Measurements from ENCODE around the gene HCN2. TPM values are rescaled to one million over a fixed set of nuclear protein-coding genes. Genes with fewer than 3 reads are reported as not detected.

The HCN2 gene
- total RNA-seq, 1 experiment from 2014 or later, result 0.04 TPM

- H3K9ac ChIP-seq (ENCODE audit: low read length), result no peak overlapping the region
- H3K4me2 ChIP-seq (ENCODE audit: low read length), result no peak overlapping the region
- ATAC-seq (no peak), DNase-seq (no peak)
- H3K4me1 ChIP-seq (ENCODE audit: insufficient read depth, low read length), result no peaks in the 10 kb centered on the region
- no peak overlapping the region for H3K27ac ChIP-seq (ENCODE audit: low read length)
- no peaks in the 10 kb centered on the region for H3K27me3 ChIP-seq (ENCODE audit: low read length)
- no peaks in the 10 kb centered on the region for H3K79me2 ChIP-seq (ENCODE audit: low read length)
- POLR2A ChIA-PET (ENCODE audit: unreplicated experiment), result no interaction called here
- no TSS peak for BruUV-seq (replicated peaks)
- H3K36me3 ChIP-seq (ENCODE audit: low read depth, low read length), result no peaks in the 10 kb centered on the region
- no peaks in the 10 kb centered on the region for H3F3A ChIP-seq (ENCODE audit: low read length, unreplicated experiment)
- no peaks in the 10 kb centered on the region for H3K9me2 ChIP-seq (replicated peaks; ENCODE audit: low read length)
- intact Hi-C loops (cut with micrococcal nuclease), result no loop called here
- CTCF ChIA-PET, result no interaction called here
- H3K9me3 ChIP-seq (ENCODE audit: low read length), result no peaks in the 10 kb centered on the region
- no peak overlapping the region for H2AFZ ChIP-seq (ENCODE audit: low read length)
- no peaks in the 10 kb centered on the region for H4K20me1 ChIP-seq (ENCODE audit: low read length)
- TF ChIP-seq EZH2phosphoT487 (IDR thresholded peaks at IDR 0.05; ENCODE audit: borderline replicate concordance, low read length), result no peak
- no peak for TF ChIP-seq EZH2 (IDR thresholded peaks at IDR 0.05; ENCODE audit: low read length, unreplicated experiment)
- no peak for TF ChIP-seq CTCF (conservative IDR thresholded peaks at IDR 0.05; ENCODE audit: low read depth, low read length)
- H3K4me3 ChIP-seq (ENCODE audit: low read length), result no peak overlapping the region
These were observed 17.8 kb downstream of the HCN2 start for GRCh38 chr19:607301-608154.

- no peak overlapping the region for H3K9ac ChIP-seq (ENCODE audit: low read length)
- no peak overlapping the region for H3K4me3 ChIP-seq (ENCODE audit: low read length)
- H3K4me1 ChIP-seq (ENCODE audit: insufficient read depth, low read length), result no peaks in the 10 kb centered on the region
- H3K27ac ChIP-seq (ENCODE audit: low read length), result no peak overlapping the region
- ChIA-PET CTCF (no interaction called here), POLR2A (ENCODE audit: unreplicated experiment) (no interaction called here)
- H3K79me2 ChIP-seq (ENCODE audit: low read length), result no peaks in the 10 kb centered on the region
- H2AFZ ChIP-seq (ENCODE audit: low read length), result no peak overlapping the region
- H3K36me3 ChIP-seq (ENCODE audit: low read depth, low read length), result no peaks in the 10 kb centered on the region; the same call in 1 of the 2 replicates
- DNase-seq, result no peak
- H3K4me2 ChIP-seq (ENCODE audit: low read length), result no peak overlapping the region
- no peak for ATAC-seq
- intact Hi-C loops (cut with micrococcal nuclease), result no loop called here
- no peaks in the 10 kb centered on the region for H3K9me3 ChIP-seq (ENCODE audit: low read length)
- H3K9me2 ChIP-seq (replicated peaks; ENCODE audit: low read length), result no peaks in the 10 kb centered on the region
- no peaks in the 10 kb centered on the region for H3F3A ChIP-seq (ENCODE audit: low read length, unreplicated experiment)
- TF ChIP-seq EZH2phosphoT487 (IDR thresholded peaks at IDR 0.05; ENCODE audit: borderline replicate concordance, low read length) (no peak), EZH2 (IDR thresholded peaks at IDR 0.05; ENCODE audit: low read length, unreplicated experiment) (no peak), CTCF (conservative IDR thresholded peaks at IDR 0.05; ENCODE audit: low read depth, low read length) (no peak)
- no peaks in the 10 kb centered on the region for H3K27me3 ChIP-seq (ENCODE audit: low read length)
- no TSS peak for BruUV-seq (replicated peaks)
- no peaks in the 10 kb centered on the region for H4K20me1 ChIP-seq (ENCODE audit: low read length)
These were observed 18.7 kb downstream of the HCN2 start for GRCh38 chr19:608155-609003.
